Fibroblast of the conjunctiva (primary cell): ENCODE measurements around the gene TCEANC.
A peak's percentile ranks its signal among the peaks of the same experiment; 100 is the strongest.
"Not testable (repeated sequence)": the region's sequence is repeated elsewhere in the genome, so short reads cannot be mapped to it uniquely, and the experiment has no call there.

Source experiments
- DNase-seq: peaks from one replicate; pipeline ENCODE4 v3.0.0-alpha.2; 2010; ENCODE audit warnings: low read depth

Gene TCEANC

DNA sequence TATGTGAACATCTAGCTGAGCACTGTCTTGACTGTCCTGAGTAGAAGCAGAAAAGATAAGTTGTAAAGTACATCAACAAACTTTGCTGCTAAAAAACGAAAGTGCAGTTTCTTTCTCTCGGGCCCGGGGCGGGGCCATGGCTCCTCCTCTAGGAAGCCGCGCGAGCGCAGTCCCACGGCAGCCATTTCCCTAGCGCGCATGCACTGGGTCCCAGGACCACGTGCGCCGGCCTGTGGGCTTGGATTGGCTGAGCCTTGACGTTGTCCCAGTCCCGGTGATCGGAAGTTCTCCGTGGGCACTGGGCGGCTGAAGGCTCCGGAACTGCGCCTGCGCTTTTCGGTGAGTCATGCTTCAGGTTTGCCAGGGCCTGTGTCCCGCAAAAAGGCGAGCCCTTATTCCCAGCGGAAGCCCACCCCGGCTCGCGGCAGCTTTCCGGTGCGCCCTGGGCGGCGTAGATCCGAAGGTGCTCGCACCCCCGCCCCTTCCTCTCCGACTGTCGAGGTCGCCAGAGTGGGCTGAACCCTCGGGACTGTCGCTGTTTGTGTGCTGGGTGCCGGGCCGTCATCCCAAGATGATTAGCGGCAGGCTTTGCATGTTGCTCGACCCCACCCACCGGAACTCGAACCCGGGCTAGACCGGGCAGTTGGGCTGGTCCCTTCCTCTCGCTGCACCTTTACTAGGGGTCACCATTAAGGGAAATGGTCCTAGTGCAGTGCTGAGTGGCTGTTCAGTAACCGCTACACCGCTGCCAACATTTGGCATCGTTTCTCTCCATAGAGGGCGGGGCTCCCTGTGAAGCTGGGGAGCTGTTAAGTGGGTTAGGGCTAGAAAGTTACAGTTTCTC lies at the start of gene TCEANC:
TSS of gene TCEANC (plus strand) at position 292 of the 844 bp plus-strand sequence. CDS start 9,368 bp downstream, outside the sequence.
- peak; percentile 96 for DNase-seq

GRCh38 chrX:13605611-13606010 lies 47.3 kb upstream of the TCEANC start:
- no peak for DNase-seq

DNA sequence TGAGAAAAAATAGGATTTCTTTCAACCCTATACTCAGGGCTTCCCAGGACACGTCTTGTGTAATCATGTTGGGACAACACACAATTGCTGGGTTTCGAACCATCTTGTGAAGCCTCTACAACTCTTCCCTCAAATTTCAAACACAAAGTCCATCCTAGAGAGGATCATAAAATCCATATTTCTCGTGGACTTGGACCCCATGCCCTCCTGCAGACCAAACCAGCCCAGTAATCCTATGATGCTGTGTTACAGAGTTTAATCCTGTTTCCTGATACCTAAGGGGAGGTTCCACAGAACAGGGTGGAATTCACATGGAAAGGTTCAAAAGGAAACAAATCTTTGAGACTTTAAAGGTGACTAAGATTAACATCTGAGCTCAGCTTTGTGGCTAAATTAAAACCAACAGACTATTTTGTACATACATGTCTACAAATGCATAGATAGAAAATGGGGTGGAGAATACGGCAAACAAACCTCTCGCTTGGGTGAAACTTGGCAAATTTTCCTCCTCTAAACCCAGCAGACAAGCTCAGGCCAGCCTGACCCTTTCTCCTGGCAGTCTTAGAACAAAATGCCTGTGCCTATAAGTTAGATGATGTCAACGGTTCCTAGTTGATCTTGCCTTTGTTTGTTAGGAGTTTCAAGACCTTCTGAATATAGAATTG lies 45.5 kb upstream of the TCEANC start:
- no peak for DNase-seq

DNA sequence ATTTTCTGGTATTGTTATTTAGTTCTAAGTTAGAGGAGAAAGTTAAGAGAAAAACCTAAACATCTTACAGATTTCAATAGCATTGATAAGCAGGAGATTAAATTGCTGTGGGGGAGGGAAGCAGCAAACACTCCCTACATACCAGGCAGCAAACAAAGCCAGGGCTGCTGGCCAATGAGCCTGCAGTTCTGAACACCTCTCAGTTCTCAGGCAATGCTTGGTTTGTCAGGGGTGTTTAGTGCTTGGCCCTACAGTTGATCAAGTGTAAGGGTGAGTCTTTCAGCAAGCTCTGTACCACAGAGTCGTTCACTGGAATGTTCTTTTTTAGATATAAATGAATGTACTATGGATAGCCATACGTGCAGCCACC lies 45.0 kb upstream of the TCEANC start:
- DNase-seq: no peak

GRCh38 chrX:13614154-13614553 lies 38.8 kb upstream of the TCEANC start:
- DNase-seq: no peak

DNA sequence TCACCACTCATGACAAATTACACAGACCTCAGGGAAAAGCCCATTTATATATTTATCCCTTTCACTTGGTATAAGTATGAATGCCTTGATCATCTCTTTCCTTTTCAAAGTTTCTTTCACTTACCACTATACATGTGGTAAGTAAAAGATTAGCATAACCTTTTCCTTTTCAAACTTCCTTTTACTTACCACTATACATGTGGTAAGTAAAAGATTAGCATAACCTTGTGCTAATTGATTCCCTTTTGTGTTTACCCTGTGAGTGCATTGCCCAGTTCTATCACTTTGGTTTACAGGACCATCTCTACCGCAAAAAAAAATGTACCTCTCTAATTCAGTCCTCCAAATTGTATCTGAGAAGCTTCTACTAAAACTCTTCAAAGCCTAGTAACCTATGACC lies 32.7 kb upstream of the TCEANC start:
- no peak for DNase-seq

DNA sequence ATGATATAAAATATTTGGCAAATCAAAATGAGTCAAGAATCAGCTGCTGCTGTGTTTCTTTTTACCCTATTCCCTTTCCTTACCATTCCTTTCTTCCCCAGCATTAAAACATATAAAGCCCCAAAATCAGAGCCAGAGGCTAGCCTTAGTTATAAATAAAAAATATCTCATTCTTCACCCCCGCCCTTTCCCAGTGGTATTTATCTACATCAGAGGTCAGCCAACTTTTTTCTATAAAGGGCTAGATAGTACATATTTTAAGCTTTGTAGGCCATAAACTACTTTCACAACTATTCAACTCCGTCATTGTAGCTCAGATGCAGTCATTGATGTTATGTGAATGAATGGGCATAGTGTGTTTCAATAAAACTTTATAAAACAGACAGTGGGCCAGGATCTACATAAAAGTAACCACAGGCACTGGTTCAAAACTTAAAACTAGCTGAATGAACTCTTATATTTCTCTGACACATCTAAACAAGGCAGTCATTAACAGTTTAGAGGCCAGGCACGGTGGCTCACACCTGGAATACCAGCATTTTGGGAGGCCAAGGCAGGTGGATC lies 30.5 kb upstream of the TCEANC start:
- no peak for DNase-seq

GRCh38 chrX:13627306-13627705 lies 25.6 kb upstream of the TCEANC start:
- no peak for DNase-seq

- not testable (repeated sequence) for DNase-seq
Measured at GRCh38 chrX:13637224-13637623, 15.7 kb upstream of the TCEANC start.

DNA sequence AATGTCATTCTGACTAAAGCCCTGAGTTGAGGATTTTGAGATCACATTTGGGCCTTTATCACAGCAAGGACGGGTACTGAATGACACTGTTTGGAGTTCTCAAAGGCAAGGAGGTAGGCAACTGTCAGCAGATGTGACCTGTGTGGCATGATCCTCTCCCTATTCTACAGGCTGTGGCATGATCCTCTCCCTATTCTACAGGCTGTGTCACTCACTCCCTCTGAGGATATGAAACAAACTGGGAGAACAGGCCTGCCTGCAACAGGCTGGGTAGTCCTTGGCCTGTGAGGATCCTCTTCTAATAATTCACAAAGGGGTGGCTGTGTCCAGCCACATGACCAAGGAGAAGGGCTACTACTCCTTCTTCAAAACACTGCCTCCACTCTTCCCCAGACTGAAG lies 14.9 kb upstream of the TCEANC start:
- no peak for DNase-seq

GRCh38 chrX:13638826-13639225 lies 14.1 kb upstream of the TCEANC start:
- DNase-seq: no peak

DNA sequence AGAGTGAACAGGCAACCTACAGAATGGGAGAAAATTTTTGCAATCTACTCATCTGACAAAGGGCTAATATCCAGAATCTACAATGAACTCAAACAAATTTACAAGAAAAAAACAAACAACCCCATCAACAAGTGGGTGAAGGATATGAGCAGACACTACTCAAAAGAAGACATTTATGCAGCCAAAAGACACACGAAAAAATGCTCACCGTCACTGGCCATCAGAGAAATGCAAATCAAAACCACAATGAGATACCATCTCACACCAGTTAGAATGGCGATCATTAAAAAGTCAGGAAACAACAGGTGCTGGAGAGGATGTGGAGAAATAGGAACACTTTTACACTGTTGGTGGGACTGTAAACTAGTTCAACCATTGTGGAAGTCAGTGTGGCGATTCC lies 11.3 kb upstream of the TCEANC start:
- not testable (repeated sequence) for DNase-seq

DNA sequence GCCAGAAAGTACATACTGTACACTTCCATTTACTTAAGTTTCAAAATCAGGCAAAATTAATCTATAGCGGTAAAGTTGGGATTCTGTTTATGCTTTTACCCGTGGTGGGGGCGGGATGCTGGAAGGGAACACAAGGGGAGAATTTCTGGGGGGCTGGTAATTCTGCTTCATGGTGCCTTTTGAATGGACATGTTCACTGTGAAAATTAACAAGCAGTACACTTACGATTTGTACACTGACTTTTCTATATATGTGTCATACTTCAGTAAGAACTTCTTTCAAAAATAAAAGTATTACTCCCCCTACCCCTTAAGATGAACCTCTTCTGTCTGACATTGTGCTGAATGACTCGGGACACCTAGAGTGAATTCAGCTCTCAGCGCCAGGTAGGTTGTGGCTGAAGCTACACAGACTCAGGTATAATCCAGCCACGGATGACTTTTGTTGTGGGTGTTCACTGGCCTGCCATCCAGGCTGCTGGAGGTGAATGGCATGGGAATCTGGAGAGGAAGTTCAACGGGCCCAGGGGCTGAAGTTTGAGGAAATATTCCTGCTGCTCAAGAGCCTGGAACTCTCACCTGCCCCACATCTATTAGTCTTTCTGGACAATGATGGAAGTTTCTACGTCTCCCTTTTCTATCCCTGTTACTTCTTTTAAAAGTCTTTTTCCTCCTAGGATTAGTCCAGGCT lies 7.3 kb upstream of the TCEANC start:
- no peak for DNase-seq

GRCh38 chrX:13646154-13646549 lies 6.8 kb upstream of the TCEANC start:
- peak; percentile 58 for DNase-seq

- no peak for DNase-seq
Measured at GRCh38 chrX:13647709-13648212, 5.2 kb upstream of the TCEANC start.

DNA sequence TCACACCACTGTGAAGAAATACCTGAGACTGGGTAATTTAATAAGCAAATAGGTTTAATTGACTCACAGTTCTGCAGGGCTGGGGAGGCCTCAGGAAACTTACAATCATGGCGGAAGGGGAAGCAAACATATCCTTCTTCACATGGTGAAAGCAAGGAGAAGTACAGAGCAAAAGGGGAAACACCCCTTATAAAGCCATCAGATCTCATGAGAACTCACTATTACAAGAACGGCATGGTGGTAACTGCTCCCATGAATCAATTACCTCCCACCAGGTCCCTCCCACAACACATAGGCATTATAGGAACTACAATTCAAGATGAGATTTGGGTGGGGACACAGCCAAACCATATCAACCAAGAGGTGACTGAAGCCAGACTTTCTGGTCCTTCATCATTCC lies 4.6 kb upstream of the TCEANC start:
- not testable (repeated sequence) for DNase-seq

DNA sequence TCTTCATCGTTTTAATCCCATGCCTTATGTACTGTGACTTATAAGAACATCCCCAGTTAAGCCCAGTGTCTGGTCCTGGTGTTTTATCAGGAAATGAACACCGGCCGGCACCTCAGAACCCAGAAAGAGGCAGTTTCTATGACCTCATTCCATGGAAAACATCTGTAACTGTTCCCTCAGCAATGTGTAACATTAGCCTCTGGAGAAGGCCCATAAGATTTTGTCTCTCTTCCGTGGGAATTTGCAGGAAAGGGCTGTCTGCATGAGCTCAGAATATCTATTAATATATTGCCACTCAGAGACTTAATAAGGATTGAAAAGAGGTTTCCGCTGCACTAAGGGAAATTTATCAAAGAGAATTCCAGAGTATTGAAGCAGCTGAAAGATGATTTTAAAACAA lies 3.1 kb upstream of the TCEANC start:
- no peak for DNase-seq

- no peak for DNase-seq
Measured at GRCh38 chrX:13650318-13650717, 2.6 kb upstream of the TCEANC start.

DNA sequence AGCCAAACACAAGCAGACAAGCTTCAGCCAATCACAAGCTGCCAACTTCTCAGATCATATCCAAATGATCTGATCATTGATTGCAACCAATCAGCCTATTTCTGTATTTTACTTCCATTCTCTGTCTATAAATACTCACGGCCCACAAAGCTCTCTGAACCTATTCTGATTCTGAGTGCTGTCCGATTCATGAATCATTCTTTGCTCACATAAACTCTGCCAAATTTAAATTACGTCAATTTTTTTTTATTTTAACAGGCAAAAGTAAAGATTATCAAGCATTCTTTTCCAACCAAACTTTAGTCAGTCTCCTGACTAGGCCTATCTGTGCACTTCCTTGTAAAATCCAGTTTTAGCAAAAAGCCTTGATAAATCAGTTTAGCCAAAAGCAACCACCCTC lies 1.8 kb upstream of the TCEANC start:
- no peak for DNase-seq

GRCh38 chrX:13652287-13652793 lies 601 bp upstream of the TCEANC start:
- peak; percentile 75 for DNase-seq

DNA sequence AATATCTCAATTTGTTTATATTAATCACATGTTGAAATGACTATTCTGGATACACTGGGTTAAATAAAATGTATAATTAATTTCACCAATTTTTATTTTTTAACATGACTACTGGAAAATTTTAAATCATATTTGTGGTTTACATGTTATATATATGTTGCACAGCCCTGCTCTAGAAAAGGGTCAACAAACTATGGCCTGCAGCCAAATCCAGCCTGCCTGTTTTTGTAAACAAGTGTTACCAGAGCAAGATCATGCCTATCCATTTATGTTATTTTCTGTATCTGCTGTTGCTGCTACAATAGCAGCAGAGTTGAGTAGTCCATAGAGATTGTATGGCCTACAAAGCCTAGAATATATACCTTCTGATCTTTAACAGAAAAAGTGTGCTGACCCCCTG lies 1.2 kb downstream of the TCEANC start:
- no peak for DNase-seq

GRCh38 chrX:13655674-13656073 lies 2.7 kb downstream of the TCEANC start:
- no peak for DNase-seq
